HG02852 (cell line): ENCODE measurements around the gene TNP2.
"Not testable (repeated sequence)": the region's sequence is repeated elsewhere in the genome, so short reads cannot be mapped to it uniquely, and the experiment has no call there.

ENCODE experiments used
- ATAC-seq: cut with Tn5 transposase; IDR thresholded peaks from one replicate; pipeline ENCODE4 v1.9.1; 2021; ENCODE audit warnings: mild to moderate bottlenecking, moderate library complexity; ENCODE audit not compliant: unreplicated experiment

Gene TNP2

DNA sequence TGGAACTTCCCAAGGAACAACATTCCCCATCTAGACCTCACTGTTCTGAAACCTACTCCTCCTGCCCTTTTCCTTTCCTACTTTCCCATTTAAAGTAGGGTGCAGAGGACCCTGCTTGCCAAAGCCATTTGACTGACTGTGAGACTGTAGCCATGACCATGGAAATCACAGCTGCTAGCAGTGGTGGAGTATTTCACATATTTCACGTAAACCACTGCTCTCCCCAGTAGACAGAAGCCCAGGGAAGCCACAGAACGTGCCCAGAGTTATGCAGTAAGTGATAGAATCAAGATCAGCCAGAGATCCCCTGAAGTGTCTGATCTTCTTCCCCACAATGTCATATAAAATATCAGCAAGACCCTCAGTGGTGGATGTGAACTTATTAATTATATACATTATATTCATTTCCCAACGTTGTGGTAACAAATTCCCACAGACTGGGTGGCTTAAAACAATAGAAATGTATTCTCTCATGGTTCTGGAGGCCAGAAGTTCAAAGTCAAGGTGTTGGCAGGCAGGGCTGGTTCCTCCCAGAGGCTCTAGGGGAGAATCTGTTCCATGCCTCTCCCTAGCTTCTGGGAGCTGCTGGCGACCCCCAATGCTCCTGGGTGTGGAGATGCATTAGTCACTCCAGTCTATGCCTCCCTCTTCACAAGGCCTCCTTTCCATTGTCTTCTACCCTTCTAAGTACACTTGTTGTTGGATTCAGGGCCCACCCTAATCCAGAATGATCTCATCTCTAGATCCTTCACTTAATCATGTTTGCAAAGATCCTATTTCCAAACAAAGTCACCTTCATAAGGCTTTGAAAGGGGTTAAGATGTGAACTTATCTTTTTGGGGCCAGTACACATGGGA is 32.7 kb upstream of the TNP2 start:
- no peak for ATAC-seq

DNA sequence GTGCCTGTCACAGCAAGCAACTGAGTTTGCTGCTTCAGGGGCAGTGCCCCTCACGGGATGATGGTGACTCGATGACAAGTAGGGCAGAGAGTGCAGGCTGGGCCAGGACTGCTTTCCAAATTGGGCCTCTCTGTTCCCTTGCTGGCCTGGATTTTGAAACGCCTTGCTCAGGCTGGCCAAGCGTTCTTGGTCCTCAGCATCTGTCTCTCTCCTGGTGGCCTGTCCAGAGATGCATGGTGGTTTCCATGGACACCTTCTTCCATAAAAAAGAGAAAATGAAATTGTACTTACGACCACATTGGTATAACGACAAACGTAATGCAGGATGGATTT is 31.4 kb upstream of the TNP2 start:
- ATAC-seq: no peak

DNA sequence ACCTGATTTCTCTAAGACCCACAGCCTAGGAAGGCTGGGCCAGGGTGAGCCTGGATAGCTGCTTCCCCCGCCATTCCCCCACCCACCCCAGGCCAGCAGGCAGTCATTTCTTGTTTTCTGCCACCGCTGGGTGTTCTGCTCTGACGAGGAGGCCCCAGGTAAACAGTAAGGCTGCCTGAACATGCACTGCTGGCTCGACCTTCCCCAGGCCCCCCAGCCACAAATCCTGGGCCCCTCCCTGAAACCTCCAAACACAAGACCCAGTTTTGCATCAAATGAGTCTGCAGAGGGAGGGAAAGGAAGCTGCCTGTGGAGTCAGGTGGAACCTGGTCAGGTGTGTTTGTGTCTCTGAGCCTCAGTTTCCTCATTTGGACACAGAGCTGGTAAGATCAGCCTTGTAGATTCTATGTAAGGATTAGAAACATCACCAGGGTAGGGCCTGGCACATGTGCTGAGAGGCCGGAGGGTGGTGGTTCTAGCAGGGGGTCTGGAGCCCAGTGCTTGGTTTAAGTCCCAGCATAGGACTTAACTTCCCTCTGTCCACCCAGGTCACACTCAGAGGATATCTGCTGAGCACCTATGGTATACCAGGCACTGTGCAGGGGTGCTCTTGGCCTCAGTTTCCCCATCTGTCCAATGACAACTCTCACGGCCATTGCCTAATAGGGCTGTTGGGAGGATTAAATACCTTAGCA is 30.9 kb upstream of the TNP2 start:
- ATAC-seq: no peak

DNA sequence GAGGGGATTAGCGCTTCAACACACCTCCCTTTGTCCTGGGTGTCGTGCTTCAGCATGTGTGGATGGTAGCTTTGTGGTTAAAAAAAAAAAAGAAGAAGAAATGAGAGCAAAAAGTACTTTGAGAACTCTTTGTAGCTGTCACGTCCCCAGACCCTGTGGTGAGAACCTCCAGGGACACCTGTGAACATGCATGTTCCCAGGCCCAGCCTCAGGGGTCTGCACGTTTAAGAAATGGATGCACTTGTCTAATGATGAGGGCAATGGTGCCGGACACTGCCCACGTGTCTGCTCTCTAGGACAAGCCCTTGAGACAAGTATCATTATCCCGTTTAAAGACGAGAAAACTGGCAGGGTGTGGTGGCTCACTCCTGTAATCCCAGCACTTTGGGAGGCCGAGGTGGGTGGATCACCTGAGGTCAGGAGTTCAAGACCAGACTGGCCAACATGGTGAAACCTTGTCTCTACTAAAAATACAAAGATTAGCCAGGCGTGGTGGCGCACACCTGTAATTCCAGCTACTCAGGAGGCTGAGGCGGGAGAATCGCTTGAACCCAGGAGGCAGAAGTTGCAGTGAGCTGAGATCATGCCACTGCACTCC is 29.9 kb upstream of the TNP2 start:
- not testable (repeated sequence) for ATAC-seq

DNA sequence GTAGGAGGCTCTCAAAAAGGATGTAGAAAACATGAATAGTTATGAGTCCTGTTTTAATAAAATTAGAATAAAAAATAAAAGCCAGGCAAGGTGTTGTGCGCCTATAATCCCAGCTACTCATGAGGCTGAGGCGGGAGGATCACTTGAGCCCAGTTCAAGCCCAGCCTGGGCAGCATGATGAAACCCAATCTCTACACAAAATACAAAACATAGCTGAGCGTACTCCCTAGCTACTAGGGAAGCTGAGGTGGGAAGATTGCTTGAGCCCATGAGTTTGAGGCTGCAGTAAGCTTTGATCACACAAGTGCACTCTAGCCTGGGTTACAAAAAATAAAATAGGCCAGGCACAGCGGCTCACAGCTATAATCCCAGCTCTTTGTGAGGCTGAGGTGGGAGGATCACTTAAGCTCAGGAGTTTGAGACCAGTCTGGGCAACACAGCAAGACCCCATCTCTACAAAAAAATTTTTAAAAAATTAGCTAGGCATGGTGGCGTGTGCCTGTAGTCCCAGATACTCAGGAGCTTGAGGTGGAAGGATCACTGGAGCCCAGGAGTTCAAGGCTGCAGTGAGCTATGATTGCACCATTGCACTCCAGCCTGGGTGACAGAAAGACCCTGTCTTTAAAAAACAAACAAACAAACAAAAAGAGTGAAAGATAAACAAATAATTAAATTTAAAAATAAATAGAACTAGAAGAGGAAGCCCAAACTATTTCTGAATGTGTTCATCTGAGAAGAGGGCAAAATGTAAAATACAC is 29.2 kb upstream of the TNP2 start:
- ATAC-seq: no peak

DNA sequence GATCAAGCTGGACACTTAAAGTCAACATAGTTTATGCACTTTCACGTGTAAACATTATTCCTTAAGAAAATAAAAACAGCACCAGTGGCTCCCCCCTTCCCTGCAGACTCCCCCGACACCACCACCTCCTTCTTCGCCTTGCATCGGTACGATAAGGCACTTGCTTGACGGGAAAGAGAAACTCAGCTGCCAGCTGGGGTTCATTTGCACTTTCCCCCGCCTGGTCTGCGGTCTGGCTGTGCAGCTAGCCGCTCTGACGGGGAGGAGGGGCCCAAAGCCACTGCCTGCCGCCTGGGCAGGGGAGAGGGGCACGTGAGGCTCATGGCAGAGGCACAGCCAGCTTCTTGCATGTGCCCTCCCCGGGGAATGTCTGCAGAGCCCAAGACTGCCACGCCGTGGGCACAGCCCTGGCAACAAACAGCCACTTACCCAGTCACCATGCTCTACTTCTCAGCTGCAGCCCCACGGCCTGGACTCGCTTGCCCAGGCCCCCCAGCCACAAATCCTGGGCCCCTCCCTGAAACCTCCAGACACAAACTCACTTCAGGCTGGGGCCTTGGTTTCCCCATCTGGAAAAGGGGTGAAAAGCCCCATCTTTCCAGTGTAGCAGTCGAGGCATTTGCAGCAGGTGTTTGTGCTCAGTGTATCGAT is 28.5 kb upstream of the TNP2 start:
- ATAC-seq: peak; percentile 74

DNA sequence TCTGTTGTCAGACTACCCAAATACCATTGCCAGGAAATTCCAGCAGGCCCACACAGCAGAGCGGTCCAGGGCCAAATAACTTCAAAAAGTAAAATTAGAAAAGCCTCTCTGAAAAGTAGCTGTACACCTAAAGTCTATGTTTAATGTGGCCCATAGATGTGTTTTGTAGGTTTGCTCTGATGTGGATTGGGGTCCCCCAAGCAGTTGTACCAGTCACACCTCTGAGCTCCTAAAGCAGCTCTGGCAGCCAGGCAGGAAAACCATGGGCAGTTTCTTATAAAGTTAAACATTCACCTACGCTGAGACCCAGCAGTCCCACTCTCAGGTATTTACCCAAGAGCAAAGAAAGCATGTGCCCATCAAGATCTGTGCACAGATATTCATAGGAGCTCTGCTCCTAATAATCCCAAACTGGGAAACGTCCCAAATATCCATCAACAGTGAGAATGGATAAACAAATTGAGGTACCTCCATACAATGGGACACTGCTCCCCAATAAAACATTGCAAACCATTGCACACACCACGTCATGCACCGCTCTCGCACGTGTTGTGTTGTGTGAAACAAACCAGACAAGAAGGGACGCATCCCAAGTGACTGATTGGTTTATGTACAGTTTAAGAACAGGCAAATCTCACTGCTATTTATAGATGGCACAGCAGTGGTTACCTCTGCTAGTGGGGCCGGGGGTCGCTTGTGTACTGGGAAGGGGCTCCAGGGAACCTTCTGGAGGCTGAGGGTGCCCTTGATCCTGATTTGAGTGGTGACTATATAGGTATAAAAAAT is 27.8 kb upstream of the TNP2 start:
- peak; percentile 14 for ATAC-seq

DNA sequence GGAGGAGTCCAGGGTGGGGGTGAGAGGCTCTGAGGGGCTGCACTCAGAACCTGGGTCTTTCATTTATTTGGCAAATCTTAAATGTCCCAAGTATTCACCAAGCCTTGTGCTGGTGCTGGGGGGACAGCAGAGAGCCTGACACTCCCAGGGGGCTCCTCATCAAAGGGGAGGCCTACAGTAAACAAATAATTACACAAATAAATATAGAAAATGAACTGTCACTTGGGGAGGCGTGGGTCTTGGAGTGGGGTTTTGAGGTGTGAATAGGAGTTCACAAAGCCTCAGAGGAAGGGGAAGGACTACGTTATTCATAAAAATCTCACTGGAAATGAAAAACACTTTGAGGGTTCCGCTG is 27.2 kb upstream of the TNP2 start:
- ATAC-seq: no peak

DNA sequence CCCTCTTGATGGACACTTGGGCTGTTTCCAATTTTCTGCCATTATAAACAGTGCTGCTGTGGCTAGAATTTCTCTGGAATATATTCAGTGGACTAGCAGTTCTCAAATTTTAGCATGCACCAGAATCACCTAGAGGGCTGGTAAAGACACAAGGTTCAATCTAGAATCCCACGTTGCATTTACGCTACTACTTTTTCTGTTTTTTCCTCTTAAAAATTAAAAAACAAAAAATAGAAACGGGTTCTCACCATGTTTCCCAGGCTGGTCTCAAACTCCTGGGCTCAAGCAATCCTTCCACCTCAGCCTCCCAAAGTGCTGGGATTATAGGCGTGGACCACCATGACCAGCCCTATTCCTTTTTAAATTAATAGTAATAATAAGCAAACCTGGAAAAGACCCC is 26.5 kb upstream of the TNP2 start:
- ATAC-seq: no peak

DNA sequence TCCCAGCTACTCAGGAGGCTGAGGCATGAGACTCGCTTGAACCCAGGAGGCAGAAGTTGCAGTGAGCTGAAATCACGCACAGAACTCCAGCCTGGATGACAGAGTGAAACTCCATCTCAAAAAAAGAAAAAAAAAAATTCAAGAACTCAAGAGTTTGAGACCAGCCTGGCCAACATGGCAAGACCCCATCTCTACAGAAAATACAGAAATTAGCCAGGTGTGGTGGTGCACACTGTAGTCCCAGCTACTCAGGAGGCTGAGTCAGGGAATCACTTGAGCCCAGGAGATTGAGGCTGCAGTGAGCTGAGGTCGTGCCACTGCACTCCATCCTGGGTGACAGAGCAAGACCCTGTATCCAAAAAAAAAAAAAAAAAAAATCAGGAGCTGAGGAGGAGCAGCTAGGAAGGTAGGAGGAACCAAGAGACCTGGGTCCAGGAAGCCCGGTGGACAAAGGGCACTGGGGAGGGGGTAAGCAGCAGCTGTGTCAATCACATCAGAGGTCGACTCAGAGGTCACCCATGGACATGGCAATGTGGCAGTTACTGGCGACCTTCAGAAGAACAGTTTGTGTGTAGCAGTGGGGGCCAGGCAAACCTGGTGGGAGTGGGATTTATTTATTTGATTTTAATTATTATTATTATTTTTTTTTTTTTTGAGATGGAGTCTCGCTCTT is 23.1 kb upstream of the TNP2 start:
- no peak for ATAC-seq

DNA sequence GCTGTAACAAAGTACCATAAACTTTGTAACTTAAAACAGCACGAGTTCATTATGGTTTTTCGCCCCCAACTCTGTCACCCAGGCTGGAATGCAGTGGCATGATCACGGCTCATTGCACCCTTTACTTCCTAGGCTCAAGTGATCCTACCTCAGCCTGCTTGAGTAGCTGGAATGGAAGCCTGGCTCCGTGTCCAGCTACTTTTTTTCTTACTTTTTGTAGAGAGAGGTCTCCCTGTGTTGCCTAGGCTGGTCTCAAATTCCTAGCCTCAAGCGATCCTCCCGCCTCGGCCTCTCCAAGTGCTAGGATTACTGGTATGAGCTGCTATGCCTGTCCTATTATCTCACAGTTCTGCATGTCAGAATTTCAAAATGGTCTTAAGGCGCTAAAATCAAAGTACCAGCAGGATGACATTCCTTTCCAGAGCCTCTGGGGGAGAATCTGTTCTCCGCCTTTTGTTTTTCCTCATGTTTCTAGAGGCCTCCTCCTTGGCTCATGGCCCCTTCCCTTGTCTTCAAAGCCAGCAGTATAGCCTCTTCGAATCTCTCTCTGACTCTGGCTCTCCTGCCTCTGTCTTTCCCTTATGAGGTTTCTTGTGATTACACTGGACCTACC is 22.1 kb upstream of the TNP2 start:
- ATAC-seq: no peak

DNA sequence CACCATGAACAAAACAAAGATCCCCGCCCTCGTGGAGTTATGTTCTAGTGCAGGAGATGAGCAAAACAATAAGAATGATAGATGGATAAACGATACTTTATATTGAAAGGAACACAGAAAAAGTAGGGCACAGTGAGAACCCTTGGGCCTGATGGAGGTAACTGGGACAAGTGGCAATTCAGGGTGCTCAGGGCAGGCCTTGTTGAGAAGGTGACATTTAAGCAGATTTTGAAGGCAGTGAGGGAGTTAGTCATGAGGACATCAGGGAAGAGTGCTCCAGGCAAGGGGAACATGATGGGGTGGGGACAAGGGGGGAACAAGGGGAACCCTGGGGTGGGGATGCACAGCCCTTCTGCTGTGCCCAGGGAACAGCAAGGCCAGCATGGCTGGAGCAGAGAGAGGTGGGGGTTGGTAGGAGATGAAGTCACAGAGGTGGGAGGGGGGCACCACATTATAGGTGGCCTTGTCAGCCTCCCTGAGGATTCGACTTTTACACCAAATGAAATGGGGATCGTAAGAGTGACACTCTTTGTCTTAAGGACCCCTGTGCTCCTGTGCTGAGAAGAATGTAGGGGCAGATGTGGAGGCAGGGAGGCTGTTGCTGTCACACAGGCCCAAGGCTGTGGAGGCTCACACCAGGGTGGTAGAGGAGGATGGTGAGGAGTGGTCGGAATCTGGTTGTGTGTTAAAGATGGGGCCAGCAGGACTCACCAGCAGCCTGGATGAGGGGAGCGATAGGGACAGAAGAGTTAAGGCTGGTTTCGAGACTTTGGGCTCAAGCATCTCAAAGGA is 21.2 kb upstream of the TNP2 start:
- no peak for ATAC-seq

DNA sequence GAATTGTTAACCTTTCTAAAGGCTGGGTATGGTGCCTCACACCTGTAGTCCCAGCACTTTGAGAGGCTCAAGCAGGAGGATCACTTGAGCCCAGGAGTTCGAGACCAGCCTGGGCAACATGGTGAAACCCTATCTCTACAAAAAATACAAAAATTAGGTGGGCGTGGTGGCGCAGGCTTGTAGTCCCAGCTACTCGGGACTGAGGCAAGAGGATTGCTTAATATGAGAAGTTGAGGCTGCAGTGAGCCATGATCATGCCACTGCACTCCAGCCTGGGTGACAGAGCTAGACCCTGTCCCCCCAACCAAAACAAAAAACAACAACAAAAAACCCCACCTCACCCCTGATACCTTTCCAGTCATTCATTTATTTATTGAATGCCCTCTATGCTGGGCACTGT is 20.6 kb upstream of the TNP2 start:
- ATAC-seq: not testable (repeated sequence)

DNA sequence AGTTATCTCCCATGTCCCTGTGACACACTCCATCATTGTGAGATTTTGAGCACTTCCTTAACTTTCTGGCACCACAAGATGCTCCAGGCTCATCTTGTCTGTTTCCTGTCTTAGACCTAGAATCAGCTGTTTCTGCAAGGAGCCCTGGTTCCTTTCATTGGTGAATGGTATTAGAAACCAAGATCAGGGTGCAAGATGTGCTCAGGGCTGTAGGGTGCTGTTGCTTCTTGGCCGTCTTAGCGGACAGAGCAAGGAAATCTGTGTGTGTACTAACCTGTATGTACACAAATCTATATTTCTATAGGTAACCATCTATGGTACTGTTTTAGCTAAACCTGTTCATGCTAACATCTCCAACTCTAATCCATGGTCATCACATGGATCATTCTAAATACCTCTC is 20.1 kb upstream of the TNP2 start:
- ATAC-seq: no peak

DNA sequence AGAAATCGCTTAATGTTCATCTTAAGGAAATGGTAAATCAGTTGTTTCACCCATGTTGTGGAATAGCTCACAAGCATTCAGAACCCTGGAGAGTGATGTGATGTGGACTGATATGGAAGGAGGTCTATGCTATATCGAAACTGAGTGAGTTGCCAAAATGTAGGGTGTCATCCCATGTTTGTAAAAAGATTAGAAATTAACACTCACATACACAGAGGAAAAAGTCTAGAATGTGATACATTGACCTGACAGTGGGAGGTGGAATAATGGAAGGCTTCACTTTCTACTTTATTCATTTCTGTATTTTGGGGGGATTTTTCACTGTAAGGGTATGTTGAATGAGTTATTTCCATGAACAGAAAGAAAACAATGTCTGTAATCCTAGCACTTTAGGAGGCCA is 16.7 kb upstream of the TNP2 start:
- no peak for ATAC-seq

DNA sequence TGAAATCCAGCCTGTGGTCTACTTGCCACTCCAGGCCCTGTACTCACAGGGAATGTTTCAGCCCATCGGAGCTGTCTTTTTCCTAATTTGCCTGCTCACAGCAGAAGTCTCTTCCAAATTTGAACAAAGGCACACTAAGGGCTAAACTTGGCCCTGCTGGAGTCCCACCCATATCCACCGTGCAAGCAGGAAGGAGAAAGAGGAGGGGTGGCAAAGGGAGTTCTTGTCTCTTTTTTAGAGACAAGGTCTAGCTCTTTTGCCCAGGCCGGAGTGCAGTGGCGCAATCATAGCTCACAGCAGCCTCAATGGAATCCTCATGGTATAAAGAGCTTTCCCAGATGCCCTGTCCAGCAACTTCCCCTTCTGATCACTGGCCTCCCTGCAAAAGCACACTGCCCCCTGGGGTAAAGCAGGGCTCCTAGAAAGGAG is 14.7 kb upstream of the TNP2 start:
- ATAC-seq: no peak

DNA sequence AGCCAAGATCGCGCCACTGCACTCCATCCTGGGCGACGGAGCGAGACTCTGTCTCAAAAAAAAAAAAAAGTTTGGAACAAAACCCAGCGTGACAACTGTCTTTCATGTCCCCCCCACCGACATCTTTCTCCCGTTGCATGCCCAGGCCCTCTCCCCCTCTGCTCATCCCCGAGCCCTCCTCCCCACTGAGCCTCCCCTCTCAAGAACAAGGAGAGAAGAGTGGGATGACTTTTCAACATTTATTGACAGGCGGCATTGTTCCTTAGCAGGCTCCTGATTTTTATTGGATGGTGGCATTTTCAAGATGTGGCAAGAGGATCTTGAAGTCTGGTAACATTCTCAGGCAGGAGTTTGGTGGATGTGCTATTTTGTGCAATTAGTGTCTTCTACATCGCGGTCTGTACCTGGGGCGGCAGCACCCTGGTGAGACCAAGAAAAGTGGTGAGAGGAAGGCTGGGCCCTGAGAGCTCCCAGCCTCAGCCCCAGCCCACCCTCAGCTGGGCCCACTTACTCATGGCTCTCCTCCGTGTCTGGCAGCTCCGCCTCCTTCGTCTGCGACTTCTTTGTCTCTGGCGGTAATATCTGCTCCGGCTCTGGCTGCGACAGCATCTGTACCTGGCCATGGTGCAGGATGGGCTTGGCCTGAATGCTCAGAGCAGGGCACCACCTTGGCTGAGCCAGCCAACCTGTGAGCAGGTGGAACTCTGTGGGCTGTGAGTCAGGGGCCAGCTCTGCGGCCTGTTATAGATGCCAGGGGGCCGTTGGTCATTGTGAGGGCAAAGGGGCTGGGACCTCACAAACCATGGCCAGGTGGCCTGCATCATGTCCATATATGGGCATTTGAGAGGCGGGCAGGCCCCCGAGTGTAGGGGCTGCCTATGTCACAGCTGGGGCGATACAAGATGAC is 11.7 kb upstream of the TNP2 start, which contains the start of gene PRM1:
Gene PRM1, minus strand, starts transcription at position 715 of the 907 bp plus-strand sequence. Its CDS starts 92 bp downstream, at position 623.
- no peak for ATAC-seq
